HepG2 (cell line): ENCODE data around the gene KBTBD13. TPM values are rescaled to one million over a fixed set of nuclear protein-coding genes. Genes with fewer than 3 reads are reported as not detected.
A peak's percentile ranks its signal among the peaks of the same experiment; 100 is the strongest.

Experiments
- ATAC-seq: fragments of 200-7000 bp; cut with Tn5 transposase; 3 replicates; pipeline ENCODE4 v1.9.1; 2020; ENCODE audit warnings: mild to moderate bottlenecking, moderate library complexity
- BruUV-seq: library from RNA; stranded (reverse); fragments of 400-500 nt; replicated peaks from 2 replicates; lab custom pipeline; 2021; lab: Mats Ljungman, UMichigan
- CTCF ChIA-PET: fragments of 300-600 bp; formaldehyde crosslinking; extraction: SDS; loops from one replicate; lab custom pipeline; 2021; ENCODE audit warnings: low total read pairs, inconsistent platforms, low intra/inter-chr PET ratio; lab: Yijun Ruan, JAX
- POLR2A ChIA-PET: fragments of 350-600 bp; sonication (Branson Sonifier 250); formaldehyde crosslinking; loops from one replicate; lab custom pipeline; 2020; ENCODE audit warnings: antibody characterized with exemption, inconsistent platforms; lab: Yijun Ruan, JAX
- DNase-seq: peaks from one replicate; pipeline ENCODE4 v3.0.0-alpha.2; 2015; ENCODE audit warnings: low spot score
- FAIRE-seq: peaks from 3 replicates; lab custom pipeline; 2011; peaks lifted over from hg19 to GRCh38; lab: Jason Lieb, UNC
- H2AFZ ChIP-seq: one replicate; pipeline ENCODE4 v1.6.1; 2011; ENCODE audit warnings: low read length, inconsistent platforms
- H3K27ac ChIP-seq: fragments of 300-600 bp; 3 replicates; pipeline ENCODE4 v1.8.0; 2011; ENCODE audit warnings: mixed run types, mild to moderate bottlenecking, mixed read lengths, low read length, inconsistent platforms; ENCODE audit not compliant: insufficient read depth; ENCODE audit errors: extremely low read length
- H3K27me3 ChIP-seq, 2 experiments: fragments of 200-600 bp in 1 of 2; 2 replicates in 1 of 2; 3 replicates in 1 of 2; pipeline versions ENCODE4 v1.6.0 to v1.8.0; 2011; ENCODE audit warnings: low read length in 2 of 2, mild to moderate bottlenecking in 2 of 2, moderate library complexity in 2 of 2, inconsistent platforms in 1 of 2; ENCODE audit not compliant: insufficient read depth in 2 of 2, control insufficient read depth in 1 of 2
- H3K36me3 ChIP-seq, 2 experiments: fragments of 200-600 bp in 1 of 2; replicated peaks in 1 of 2; 2 replicates in 1 of 2; 3 replicates in 1 of 2; pipeline versions ENCODE4 v1.5.1 to v1.8.0; 2011; ENCODE audit warnings: low read length in 2 of 2, inconsistent platforms in 1 of 2; ENCODE audit not compliant: insufficient read depth in 2 of 2, control insufficient read depth in 1 of 2
- H3K4me1 ChIP-seq: 2 replicates; pipeline ENCODE4 v1.5.1; 2012; ENCODE audit warnings: low read length, inconsistent platforms; ENCODE audit not compliant: insufficient read depth
- H3K4me2 ChIP-seq: 2 replicates; pipeline ENCODE4 v1.6.0; 2011; ENCODE audit warnings: low read depth, low read length, inconsistent platforms
- H3K4me3 ChIP-seq, 3 experiments: fragments of 200-600 bp in 1 of 3; sonication (generic), shearing (Covaris generic) in 1 of 3; replicated peaks in 1 of 3; 2 replicates each; pipeline ENCODE4 v1.5.1; 2011 to 2016; ENCODE audit warnings: low read length in 3 of 3, inconsistent platforms in 2 of 3, low read depth in 2 of 3, mild to moderate bottlenecking in 2 of 3, control low read depth in 1 of 3, mixed read lengths in 1 of 3; ENCODE audit not compliant: insufficient read depth in 1 of 3
- H3K79me2 ChIP-seq: one replicate; pipeline ENCODE4 v1.6.1; 2011; ENCODE audit warnings: low read length, inconsistent platforms; ENCODE audit not compliant: insufficient read depth
- H3K9ac ChIP-seq: 2 replicates; pipeline ENCODE4 v1.6.0; 2011; ENCODE audit warnings: mild to moderate bottlenecking, low read depth, low read length, inconsistent platforms; ENCODE audit not compliant: insufficient read depth
- H3K9me3 ChIP-seq: 2 replicates; pipeline ENCODE4 v1.5.1; 2012; ENCODE audit warnings: mild to moderate bottlenecking, low read length
- H4K20me1 ChIP-seq: 2 replicates; pipeline ENCODE4 v1.6.0; 2011; ENCODE audit warnings: inconsistent platforms, mild to moderate bottlenecking, low read length, moderate library complexity; ENCODE audit not compliant: insufficient read depth
- ATF7 ChIP-seq, 2 experiments: fragments of 450-650 bp in 1 of 2; sonication (generic) in 1 of 2; formaldehyde crosslinking in 1 of 2; IDR thresholded peaks; 2 replicates each; pipeline versions ENCODE4 v1.4.0 to v1.6.1; 2016 to 2020; ENCODE audit warnings: antibody characterized with exemption in 1 of 2, mild to moderate bottlenecking in 1 of 2, missing genetic modification reagents in 1 of 2
- EED ChIP-seq: sonication (generic); formaldehyde crosslinking; IDR thresholded peaks from 2 replicates; pipeline ENCODE4 v1.5.0; 2020; ENCODE audit warnings: mild to moderate bottlenecking, missing genetic modification reagents
- GTF3A ChIP-seq: sonication (generic); formaldehyde crosslinking; conservative IDR thresholded peaks from 2 replicates; pipeline ENCODE4 v1.4.0; 2020; ENCODE audit warnings: mild to moderate bottlenecking, missing genetic modification reagents
- RCOR2 ChIP-seq: IDR thresholded peaks from 2 replicates; pipeline ENCODE4 v1.6.1; 2016; ENCODE audit warnings: missing biosample characterization, missing genetic modification reagents
- STAT6 ChIP-seq: sonication (generic); formaldehyde crosslinking; IDR thresholded peaks from 2 replicates; pipeline ENCODE4 v1.4.0; 2020; ENCODE audit warnings: missing genetic modification reagents, mild to moderate bottlenecking, borderline replicate concordance
- UBTF ChIP-seq: sonication (generic); formaldehyde crosslinking; IDR thresholded peaks from 2 replicates; pipeline ENCODE4 v1.4.0; 2020; ENCODE audit warnings: mild to moderate bottlenecking, missing genetic modification reagents
- ZNF282 ChIP-seq: fragments of 450-650 bp; IDR thresholded peaks from 2 replicates; pipeline ENCODE4 v1.6.1; 2018; ENCODE audit not compliant: partially characterized antibody
- ZNF558 ChIP-seq: sonication (generic); formaldehyde crosslinking; IDR thresholded peaks from 2 replicates; pipeline ENCODE4 v1.9.0; 2022; ENCODE audit warnings: mild to moderate bottlenecking, missing genetic modification reagents, borderline replicate concordance
- ZSCAN5A ChIP-seq: sonication (generic); formaldehyde crosslinking; IDR thresholded peaks from 2 replicates; pipeline ENCODE4 v1.8.0; 2022; ENCODE audit warnings: mild to moderate bottlenecking, missing genetic modification reagents, borderline replicate concordance
- WGBS: methylation state at CpG from one replicate; pipeline ENCODE4 v1.1.6; 2017; ENCODE audit warnings: low lambda C conversion rate; 5-methylcytosine and 5-hydroxymethylcytosine counted together
- in situ Hi-C: cut with HindIII; loops from 2 replicates; pipeline ENCODE4 v1.10.0; 2017; ENCODE audit warnings: low pct_unique_long_range_greater_than_20kb; ENCODE audit not compliant: extremely low pct_ligation_motif_present
- intact Hi-C: fragments of 100-400 bp; cut with micrococcal nuclease; formaldehyde crosslinking; loops from one replicate; pipeline ENCODE4 v1.10.0; 2022; ENCODE audit not compliant: unreplicated experiment
- polyA plus RNA-seq, 8 experiments: library from polyadenylated mRNA; depleted of rRNA in 3 of 8; stranded (reverse) in 7 of 8; unstranded in 1 of 8; fragments of >200 nt; fragmentation: Illumina TruSeq in 4 of 8; extraction: Trizol in 4 of 8; gene quantifications; 2 replicates each; pipeline versions ENCODE4 v1.2.1 to v1.2.3, GENCODE V29; 2011 to 2016; ENCODE audit warnings: low read depth in 4 of 8, missing spikeins in 1 of 8, mixed read lengths in 1 of 8; ENCODE audit not compliant: insufficient read depth in 1 of 8
- total RNA-seq, 5 experiments: library from RNA; depleted of rRNA; stranded (reverse); fragments of >200 nt; fragmentation: Illumina TruSeq; extraction: Trizol; gene quantifications; 2 replicates each; pipeline ENCODE4 v1.2.3, GENCODE V29; 2016; ENCODE audit warnings: low read depth in 1 of 5

The KBTBD13 gene
- total and polyA plus RNA-seq, 2 of the 13 experiments (the other 11 are each of a cell fraction or from before 2014, with no cell fraction given): not detected

- no TSS peak for BruUV-seq
- no peak overlapping the region; a peak in 1 of 6 replicates for H3K4me3 ChIP-seq
- H3K79me2 ChIP-seq: no peaks in the 10 kb centered on the region
- ChIA-PET CTCF (interaction anchor here (2.8 kb wide), 1 partner anchor 48 kb away, joined by 10 read pairs; no protein-coding TSS in a partner anchor), POLR2A (no interaction called here)
- 1% methylated on average over 5 of the region's 5 CpGs for WGBS
- in situ Hi-C loops (loop anchor here (10.0 kb wide), 1 partner anchor 47 kb away; no protein-coding TSS in a partner anchor), intact Hi-C loops (loop anchor here (2.0 kb wide), 1 partner anchor 27 kb away; no protein-coding TSS in a partner anchor)
- DNase-seq (no peak), ATAC-seq (no peak), FAIRE-seq (no peak)
- no peaks in the 10 kb centered on the region for H3K9me3 ChIP-seq
- no peak overlapping the region for H2AFZ ChIP-seq
- TF ChIP-seq ZNF558 (no peak), GTF3A (CRISPR knock-in tag) (0 out of 2 replicates have a peak, but pooled peaks have one; percentile 53), ATF7 (IDR thresholded peaks at IDR 0.05) (no peak), ATF7 (CRISPR knock-in tag; IDR thresholded peaks at IDR 0.05) (0 out of 2 replicates have a peak, but pooled peaks have one; percentile 38)
- H3K4me2 ChIP-seq: peak overlapping the region; percentile 44
- H3K27me3 ChIP-seq: peaks cover 0 to 21% of the 10 kb centered on the region in 2 experiments; a peak in 2 of 5 replicates
- peaks cover 79% of the 10 kb centered on the region for H3K4me1 ChIP-seq
- H3K9ac ChIP-seq: no peak overlapping the region
- H3K36me3 ChIP-seq: no peaks in the 10 kb centered on the region
- H3K27ac ChIP-seq: no peak overlapping the region
- H4K20me1 ChIP-seq: no peaks in the 10 kb centered on the region
Observed at GRCh38 chr15:65081758-65082157, 5.2 kb downstream of the KBTBD13 start.

- intact Hi-C loops (loop anchor here (2.0 kb wide), 1 partner anchor 28 kb away; no protein-coding TSS in a partner anchor), in situ Hi-C loops (loop anchor here (10.0 kb wide), 1 partner anchor 48 kb away; no protein-coding TSS in a partner anchor)
- no TSS peak for BruUV-seq
- Histone ChIP-seq H3K4me2 (peak overlapping the region; percentile 44; the same call in 1 of the 2 replicates), H3K27me3 (peaks cover 0 to 21% of the 10 kb centered on the region in 2 experiments; a peak in 2 of 5 replicates), H3K36me3 (no peaks in the 10 kb centered on the region), H3K4me1 (peaks cover 85% of the 10 kb centered on the region), H3K4me3 (peak overlapping the region in 1 of 3 experiments; percentile 36; a peak in 2 of 6 replicates), H3K27ac (no peak overlapping the region), H2AFZ (no peak overlapping the region), H3K9ac (no peak overlapping the region), H4K20me1 (no peaks in the 10 kb centered on the region), H3K79me2 (no peaks in the 10 kb centered on the region), H3K9me3 (no peaks in the 10 kb centered on the region)
- ATAC-seq (no peak), DNase-seq (no peak), FAIRE-seq (no peak)
- ChIA-PET POLR2A (interaction anchor here (0.9 kb wide), 1 partner anchor 28 kb away, joined by 3 read pairs; no protein-coding TSS in a partner anchor), CTCF (interaction anchor here (0.8 to 6.7 kb wide), 3 partner anchors 27 to 50 kb away, joined by 3 to 54 read pairs (median 10); no protein-coding TSS in a partner anchor)
- TF ChIP-seq STAT6 (no peak), ZNF282 (no peak), ZSCAN5A (no peak), RCOR2 (CRISPR knock-in tag) (no peak), EED (CRISPR knock-in tag) (no peak), UBTF (CRISPR knock-in tag) (peak; percentile 26; the same call in 1 of the 2 replicates)
- WGBS: 9% methylated on average over 7 of the region's 7 CpGs
Observed at GRCh38 chr15:65082303-65082953, 5.9 kb downstream of the KBTBD13 start.
